Right forelimb (tissue), 1 donor: ENCODE measurements around the gene TCF7L2.

ENCODE experiments used
- DNase-seq: peaks from one replicate; pipeline ENCODE4 v3.0.0-alpha.2; 2018

The TCF7L2 gene

GRCh38 chr10:113160641-113161040 lies 210.6 kb downstream of the TCF7L2 start:
- no peak for DNase-seq

- no peak for DNase-seq
Measured at GRCh38 chr10:113161066-113161465, 211.0 kb downstream of the TCF7L2 start.

DNA sequence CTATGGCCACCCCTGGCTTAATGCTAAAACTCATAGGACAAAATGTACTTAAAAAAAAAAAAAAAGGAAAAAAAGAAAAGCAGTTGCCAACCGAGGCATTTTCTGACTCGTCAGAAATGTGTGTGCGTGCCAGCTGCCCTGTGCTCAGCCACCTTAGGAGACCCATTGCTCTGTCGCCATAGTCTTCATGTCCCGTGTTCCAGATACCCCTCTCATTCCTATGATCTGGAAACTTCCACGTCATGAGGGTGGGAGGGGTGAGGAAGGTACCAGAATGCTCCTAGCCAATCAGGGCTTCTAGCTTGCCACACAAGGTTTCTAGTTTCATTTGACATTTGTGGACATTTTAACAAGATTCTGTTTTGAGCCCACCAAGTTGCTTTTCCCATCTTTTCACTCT lies 212.9 kb downstream of the TCF7L2 start:
- DNase-seq: no peak

DNA sequence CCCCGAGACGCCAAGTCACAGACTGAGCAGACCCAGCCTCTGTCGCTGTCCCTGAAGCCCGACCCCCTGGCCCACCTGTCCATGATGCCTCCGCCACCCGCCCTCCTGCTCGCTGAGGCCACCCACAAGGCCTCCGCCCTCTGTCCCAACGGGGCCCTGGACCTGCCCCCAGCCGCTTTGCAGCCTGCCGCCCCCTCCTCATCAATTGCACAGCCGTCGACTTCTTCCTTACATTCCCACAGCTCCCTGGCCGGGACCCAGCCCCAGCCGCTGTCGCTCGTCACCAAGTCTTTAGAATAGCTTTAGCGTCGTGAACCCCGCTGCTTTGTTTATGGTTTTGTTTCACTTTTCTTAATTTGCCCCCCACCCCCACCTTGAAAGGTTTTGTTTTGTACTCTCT lies 215.6 kb downstream of the TCF7L2 start:
- no peak for DNase-seq

DNA sequence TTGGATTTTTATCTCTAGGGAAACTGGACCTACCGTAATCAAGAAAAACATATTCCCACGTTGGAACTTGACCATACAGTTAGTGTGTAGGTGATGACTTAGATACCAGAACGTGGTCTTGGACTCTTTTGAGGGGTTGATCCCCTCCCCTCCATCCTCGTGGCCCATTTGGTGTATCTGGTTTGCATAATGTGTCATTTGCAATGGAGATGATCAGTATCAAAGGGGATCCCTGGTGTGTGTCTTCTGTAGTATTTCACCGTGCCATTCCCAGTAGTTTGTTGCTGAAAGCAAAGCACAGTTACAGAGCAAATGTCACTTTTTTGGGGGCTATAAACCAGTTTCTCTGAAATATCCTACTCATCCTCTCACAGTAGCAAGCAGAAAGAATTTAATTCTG lies 217.7 kb downstream of the TCF7L2 start:
- no peak for DNase-seq

DNA sequence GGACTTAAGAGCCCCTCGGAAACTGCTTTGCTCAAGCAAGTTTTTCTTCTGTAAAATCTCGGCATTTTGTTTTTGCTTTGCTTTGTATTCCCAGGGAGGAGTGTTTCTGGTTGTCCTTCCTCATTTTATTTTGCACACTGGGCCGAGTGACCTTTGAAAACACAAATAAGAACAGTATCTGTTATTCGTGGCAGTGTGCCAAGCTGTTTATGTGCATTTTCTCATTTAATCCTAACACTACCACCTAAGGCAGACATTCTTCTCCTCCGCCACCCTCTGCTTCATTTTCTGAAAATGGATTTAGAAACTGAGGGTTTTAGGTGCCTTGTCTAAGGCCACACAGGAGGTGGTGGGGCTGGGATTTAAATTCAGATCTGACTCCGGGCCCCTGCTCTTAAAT lies 218.5 kb downstream of the TCF7L2 start:
- DNase-seq: no peak

GRCh38 chr10:113169111-113169510 lies 219.1 kb downstream of the TCF7L2 start:
- no peak for DNase-seq

GRCh38 chr10:113169853-113170460 lies 219.9 kb downstream of the TCF7L2 start:
- DNase-seq: no peak

GRCh38 chr10:113171662-113172061 lies 221.6 kb downstream of the TCF7L2 start:
- no peak for DNase-seq

GRCh38 chr10:113175176-113175575 lies 225.1 kb downstream of the TCF7L2 start:
- no peak for DNase-seq

DNA sequence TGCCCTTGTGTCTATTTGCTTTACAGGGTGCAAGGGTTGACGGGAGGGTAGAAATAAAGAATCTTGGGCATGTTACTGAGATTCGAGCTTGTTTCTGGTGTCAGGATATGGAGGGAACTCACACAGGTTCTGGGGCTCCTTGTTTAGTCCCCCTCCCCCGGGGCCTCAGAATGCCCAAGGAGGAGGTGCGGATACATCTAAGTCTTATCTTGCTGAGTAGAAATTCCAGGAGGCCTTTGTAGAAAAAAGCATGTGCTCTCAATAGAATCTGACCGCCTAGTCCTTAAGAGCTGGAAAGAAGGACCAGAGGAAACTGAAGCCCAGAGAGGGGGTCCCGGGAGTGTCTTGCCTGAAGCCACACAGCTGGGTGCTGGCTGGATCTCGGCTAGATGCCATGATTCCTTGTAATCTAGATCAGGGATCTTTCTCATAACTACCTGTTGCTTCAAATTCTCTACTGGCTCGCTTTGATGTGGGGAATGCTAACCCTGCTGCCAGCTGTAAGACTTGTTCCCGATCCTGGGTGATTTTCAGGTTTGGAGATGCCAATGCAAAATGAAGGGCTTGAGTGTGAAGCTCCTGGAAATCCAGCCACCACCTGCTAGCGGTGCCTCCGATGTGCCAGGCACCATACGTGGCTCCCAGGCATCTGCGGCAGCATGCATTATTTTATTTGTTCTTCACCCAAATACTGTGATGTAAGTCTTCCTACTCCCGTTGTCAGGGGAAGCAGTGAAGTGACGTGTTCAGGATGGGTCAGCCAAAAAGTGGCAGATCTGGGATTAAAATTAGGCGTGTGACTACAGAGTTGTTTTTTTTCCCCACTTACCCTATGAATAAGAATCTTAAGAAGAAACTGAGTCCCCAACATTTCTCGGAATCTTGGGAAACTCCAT lies 226.0 kb downstream of the TCF7L2 start:
- DNase-seq: no peak

- DNase-seq: no peak
Measured at GRCh38 chr10:113176652-113177155, 226.7 kb downstream of the TCF7L2 start.

GRCh38 chr10:113177156-113177935 lies 227.3 kb downstream of the TCF7L2 start:
- DNase-seq: peak; percentile 69

DNA sequence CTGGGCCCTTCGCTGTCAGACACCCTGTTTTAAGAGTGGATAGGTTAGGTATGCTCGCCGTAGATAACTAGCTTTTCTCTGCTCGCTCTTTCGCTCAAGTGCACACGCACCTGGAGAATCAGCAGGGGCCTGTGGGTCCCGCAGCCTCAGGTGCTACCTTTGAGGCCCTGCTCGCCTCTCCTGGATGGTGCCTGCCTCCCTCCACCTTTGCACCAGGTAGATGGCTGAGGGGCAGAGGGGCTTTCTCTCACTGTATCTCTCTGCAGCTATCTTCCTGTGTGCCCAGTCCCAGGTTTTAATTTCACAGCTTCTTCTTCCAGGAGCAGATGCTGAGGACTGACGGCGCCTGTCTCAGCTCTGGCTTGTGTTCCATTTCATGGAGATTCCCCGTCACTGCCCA lies 227.9 kb downstream of the TCF7L2 start:
- DNase-seq: no peak

GRCh38 chr10:113178771-113179170 lies 228.7 kb downstream of the TCF7L2 start:
- DNase-seq: no peak

- no peak for DNase-seq
Measured at GRCh38 chr10:113179265-113179664, 229.2 kb downstream of the TCF7L2 start.

DNA sequence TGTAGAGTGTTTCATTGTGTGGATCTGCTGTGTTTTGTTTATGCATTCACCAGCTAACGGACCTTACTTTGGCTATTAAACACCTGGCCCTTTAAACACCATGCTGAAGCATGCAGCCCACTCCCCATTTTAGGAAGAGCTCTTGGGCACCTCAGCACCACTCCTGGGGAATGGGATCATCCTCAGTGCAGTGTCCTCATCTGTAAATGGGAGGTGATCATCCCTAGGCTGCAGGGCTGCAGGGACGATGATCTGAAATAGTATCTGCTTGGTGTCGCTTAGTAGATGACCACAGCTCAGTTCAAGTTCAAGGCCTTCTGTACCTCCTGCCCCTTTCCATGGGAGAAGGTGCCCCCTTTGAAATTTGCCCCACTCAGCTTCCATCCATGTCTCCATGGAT lies 229.9 kb downstream of the TCF7L2 start:
- no peak for DNase-seq

DNA sequence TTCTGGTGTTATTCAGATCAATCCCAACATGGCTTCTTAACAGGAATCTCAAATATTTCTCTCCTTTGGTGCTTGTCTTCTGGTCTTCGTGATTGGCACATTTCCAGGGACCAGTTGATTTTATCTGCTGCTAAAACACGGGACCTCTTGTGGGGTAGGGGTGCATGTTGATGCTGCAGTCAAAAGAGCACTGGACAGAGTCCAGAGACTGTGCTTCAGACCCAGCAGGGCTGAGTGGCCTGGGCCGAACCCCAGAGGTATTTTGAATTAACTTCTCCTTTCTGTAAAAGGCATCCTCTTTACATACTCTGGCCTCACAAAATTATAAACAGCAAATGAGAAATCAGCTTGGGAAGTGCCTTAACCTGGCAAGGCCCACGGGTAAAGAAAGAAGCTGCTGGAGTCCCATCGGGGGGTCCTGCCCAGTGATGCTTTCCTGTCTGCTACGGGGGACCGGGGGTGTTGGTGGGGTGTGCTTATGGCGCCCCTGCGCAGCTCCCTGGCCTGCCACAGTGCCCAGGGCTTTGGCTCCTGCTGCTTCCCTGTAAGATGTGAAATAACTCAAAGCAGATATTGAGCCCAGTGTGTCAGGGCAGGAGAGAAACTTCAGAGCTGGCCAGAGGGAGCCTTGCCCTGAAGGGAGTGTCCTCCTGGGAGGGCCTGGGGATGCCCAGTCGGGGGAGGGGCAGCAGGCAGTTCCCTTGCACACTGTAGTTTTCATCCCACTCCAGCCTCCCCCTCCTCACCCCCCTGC lies 230.5 kb downstream of the TCF7L2 start:
- no peak for DNase-seq

DNA sequence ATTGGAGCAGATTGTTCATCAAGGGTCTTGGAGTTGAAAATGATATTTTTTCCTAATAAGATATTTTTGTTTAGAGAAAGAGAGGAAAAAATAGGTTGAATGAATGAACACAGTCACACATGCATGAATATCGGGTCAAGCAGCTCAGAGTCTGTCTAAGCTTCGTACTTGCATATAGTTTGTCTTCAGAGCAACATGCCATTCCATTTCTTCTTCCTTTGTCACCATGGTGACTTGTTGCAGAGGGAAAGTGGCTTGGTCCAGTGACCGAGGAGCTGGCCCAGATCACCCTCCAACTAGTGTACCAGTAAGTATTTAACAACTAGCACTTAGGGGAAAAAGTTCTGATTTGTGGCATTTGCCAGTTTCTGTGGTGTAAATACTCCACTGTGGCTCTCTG lies 232.1 kb downstream of the TCF7L2 start:
- DNase-seq: no peak

GRCh38 chr10:113183573-113183972 lies 233.5 kb downstream of the TCF7L2 start:
- no peak for DNase-seq

DNA sequence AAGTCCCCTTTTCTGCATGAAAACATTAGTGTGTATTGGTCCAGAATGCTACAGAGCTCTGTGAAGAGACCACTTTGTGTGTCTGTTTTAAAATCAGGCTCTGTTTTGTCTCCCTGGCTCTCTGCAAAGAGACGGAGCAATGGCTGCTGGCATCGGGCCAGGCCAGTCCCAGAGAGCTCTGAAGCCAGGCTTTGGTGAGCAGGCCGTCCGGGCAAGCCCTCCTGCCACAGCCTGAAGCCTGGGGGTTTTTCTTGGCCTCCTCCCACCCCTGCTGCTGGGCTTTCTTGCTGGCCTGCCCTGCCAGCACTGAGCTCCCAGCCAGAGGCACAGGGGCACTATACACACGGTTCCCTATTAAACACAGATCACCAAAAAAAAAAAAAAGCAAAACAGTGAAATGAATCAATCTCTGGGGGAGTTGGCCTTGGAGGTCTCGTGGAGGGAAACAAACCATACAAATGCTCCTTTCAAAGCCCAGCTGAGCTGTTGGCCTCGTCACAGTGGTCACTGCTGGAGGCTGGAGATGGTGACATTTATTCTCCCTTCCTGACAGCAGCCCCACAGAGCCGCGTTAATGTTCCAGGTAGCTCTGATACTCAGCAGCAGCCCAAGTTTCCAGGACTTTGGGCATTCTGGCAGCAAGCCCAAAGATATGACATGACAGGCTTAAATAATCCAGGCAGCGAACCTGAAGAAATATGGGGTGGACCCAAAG lies 237.2 kb downstream of the TCF7L2 start:
- peak; percentile 45 for DNase-seq

- no peak for DNase-seq
Measured at GRCh38 chr10:113199459-113199858, 249.4 kb downstream of the TCF7L2 start.
